AG09309 (cell line): ENCODE data around the gene FARP1.

Source experiments
- DNase-seq: peaks from one replicate; pipeline ENCODE4 v3.0.0-alpha.2; 2010; ENCODE audit warnings: low read depth
- H3K4me3 ChIP-seq: 2 replicates; pipeline ENCODE4 v1.5.1; 2011; ENCODE audit warnings: mild to moderate bottlenecking, low read depth, low read length, moderate library complexity; ENCODE audit not compliant: control insufficient read depth
- CTCF ChIP-seq: IDR thresholded peaks from 2 replicates; pipeline ENCODE4 v1.5.1; 2011; ENCODE audit warnings: mild to moderate bottlenecking, low read depth, low read length, inconsistent platforms; ENCODE audit not compliant: insufficient read depth, control insufficient read depth; ENCODE audit errors: missing control alignments

Gene FARP1

GRCh38 chr13:98452851-98453843 lies 310.3 kb downstream of the FARP1 start:
- no peak overlapping the region for H3K4me3 ChIP-seq
- DNase-seq: no peak
- no peak for TF ChIP-seq CTCF

GRCh38 chr13:98454389-98454881 lies 311.5 kb downstream of the FARP1 start:
- no peak for TF ChIP-seq CTCF
- peak; percentile 91 for DNase-seq
- no peak overlapping the region for H3K4me3 ChIP-seq

GRCh38 chr13:98456413-98456845 lies 313.5 kb downstream of the FARP1 start:
- no peak overlapping the region for H3K4me3 ChIP-seq
- DNase-seq: no peak
- no peak for TF ChIP-seq CTCF

- no peak for TF ChIP-seq CTCF
- no peak overlapping the region for H3K4me3 ChIP-seq
- no peak for DNase-seq
Measured at GRCh38 chr13:98457053-98457452, 314.2 kb downstream of the FARP1 start.

GRCh38 chr13:98458431-98458830 lies 315.5 kb downstream of the FARP1 start:
- DNase-seq: no peak
- no peak for TF ChIP-seq CTCF
- no peak overlapping the region for H3K4me3 ChIP-seq

- no peak overlapping the region for H3K4me3 ChIP-seq
- DNase-seq: no peak
- no peak for TF ChIP-seq CTCF
Measured at GRCh38 chr13:98459171-98459681, 316.3 kb downstream of the FARP1 start.
